C4-2B (cell line): ENCODE measurements around the gene SLC10A3.

Experiments used
- H3K27ac ChIP-seq: fragments of 450-650 bp; 2 replicates; pipeline ENCODE4 v1.5.1; 2017
- ZFX ChIP-seq: fragments of 450-650 bp; IDR thresholded peaks from 2 replicates; pipeline ENCODE4 v1.6.1; 2017
- TF ChIP-seq, protein P1 (sequence below): fragments of 450-650 bp; conservative IDR thresholded peaks from 2 replicates; pipeline ENCODE4 v1.5.1; 2017; ENCODE audit warnings: mild to moderate bottlenecking

SLC10A3 gene

DNA sequence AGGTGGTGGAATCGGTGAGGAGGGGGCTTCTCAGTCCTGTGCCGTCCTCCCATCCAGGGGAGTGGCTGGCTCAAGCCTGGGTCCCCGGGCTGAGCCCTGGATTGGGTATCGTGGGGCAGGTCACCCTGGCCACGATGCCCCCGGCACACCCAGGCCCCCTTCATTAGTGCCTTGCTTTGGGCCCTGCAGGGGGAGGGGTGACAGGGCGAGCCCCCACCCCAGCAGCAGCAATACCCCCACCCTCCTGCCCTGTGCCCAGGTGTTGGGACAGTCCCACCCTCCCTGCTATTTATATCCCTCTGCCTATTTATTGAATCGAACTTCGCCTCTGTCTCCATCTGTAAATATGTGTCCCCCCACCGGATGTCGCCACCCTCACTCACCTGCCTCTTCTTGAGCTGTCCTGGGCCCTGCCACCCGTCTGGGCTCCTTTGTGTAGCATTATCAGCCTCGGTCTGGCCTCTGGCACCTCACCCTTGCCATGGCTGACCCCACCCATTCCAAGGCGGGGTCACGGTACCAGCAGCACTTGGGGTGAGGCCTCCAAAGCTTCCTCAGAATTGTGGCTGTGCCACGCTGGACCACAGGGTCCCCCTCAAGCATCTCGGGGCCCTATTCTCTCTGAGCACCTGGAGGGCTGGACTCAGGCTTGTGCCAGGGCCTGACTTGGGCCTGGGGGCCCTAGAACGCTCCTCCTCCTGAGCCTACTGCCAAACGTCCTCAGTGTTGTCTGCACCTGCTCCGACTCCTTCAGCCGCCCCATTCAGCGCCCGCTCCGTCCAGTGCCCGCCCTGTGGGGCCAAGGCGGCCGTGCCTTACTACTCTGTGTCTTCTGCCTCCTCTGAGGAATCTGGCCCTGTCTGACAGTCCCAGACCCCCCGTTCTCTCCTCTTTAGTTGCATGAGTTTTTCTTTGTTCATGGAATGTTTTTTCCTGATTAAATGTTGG is 17.5 kb downstream of the SLC10A3 start:
- no peak overlapping the region for H3K27ac ChIP-seq
- TF ChIP-seq ZFX = no peak
- TF ChIP-seq, protein P1, sequence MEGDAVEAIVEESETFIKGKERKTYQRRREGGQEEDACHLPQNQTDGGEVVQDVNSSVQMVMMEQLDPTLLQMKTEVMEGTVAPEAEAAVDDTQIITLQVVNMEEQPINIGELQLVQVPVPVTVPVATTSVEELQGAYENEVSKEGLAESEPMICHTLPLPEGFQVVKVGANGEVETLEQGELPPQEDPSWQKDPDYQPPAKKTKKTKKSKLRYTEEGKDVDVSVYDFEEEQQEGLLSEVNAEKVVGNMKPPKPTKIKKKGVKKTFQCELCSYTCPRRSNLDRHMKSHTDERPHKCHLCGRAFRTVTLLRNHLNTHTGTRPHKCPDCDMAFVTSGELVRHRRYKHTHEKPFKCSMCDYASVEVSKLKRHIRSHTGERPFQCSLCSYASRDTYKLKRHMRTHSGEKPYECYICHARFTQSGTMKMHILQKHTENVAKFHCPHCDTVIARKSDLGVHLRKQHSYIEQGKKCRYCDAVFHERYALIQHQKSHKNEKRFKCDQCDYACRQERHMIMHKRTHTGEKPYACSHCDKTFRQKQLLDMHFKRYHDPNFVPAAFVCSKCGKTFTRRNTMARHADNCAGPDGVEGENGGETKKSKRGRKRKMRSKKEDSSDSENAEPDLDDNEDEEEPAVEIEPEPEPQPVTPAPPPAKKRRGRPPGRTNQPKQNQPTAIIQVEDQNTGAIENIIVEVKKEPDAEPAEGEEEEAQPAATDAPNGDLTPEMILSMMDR = no peak

DNA sequence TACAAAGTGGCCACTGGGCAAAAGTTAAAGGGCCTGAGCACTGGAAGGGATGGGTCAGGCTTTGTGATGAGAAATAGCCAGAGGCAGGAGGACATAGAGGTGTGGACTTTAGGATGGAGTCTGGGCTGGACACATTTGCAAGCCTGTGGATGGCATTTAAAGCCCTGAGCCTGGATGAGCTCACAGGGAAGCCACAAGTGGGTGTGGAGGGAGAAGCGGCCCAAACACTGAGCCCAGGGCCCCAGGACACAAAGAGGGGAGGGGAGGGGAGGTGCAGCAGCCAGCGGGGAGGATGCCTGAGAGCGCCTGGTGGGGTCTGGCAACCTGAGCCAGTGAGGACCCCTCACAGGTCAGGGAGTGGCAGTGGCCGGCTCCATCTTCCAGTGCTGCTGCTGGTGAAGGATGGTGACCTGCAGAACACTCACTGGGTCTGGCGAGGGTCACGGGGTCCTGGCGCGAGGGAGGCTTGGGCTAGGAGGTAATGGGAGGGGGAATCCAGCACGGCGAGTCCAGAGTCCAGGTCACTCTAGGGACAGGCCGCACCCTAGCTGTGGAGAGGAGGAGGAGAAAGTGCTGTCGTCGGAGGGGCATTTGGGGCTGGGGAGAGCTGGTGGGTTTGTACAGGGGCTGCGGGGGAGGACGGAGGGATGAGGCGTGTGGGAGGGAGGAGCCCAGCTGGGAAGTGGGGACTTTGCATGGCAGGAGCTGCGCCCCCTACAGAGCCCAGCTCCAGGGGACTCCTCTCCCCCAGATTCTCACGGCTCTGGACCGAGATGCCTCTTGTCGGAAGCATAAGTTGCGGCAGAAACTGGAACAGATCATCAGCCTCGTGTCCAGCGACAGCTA is 18.4 kb downstream of the SLC10A3 start:
- TF ChIP-seq ZFX = no peak
- TF ChIP-seq, protein P1 = no peak
- no peak overlapping the region for H3K27ac ChIP-seq

DNA sequence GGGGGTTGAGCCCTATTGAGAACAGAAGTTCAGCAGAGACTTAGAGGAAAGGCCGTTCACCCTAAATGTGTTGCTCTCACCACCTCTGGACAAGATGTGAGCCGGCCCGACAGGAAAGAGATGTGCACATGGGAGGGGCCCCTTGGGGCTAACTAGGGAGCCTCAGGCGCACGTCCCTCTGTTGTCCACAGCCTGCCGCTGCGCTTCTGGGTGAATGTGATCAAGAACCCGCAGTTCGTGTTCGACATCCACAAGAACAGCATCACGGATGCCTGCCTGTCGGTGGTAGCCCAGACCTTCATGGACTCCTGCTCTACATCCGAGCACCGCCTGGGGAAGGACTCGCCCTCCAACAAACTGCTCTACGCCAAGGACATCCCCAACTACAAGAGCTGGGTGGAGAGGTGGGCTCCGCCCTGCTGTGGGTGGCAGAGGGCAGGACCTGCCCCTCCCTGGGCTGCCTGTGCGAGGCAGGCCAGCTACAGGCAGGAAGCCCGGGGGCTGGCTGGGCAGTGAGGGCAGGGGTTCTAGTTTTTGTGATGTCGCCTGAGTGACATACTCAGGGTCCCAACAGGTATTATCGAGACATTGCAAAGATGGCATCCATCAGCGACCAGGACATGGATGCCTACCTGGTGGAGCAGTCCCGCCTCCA is 19.4 kb downstream of the SLC10A3 start:
- TF ChIP-seq, protein P1 = no peak
- no peak for TF ChIP-seq ZFX

DNA sequence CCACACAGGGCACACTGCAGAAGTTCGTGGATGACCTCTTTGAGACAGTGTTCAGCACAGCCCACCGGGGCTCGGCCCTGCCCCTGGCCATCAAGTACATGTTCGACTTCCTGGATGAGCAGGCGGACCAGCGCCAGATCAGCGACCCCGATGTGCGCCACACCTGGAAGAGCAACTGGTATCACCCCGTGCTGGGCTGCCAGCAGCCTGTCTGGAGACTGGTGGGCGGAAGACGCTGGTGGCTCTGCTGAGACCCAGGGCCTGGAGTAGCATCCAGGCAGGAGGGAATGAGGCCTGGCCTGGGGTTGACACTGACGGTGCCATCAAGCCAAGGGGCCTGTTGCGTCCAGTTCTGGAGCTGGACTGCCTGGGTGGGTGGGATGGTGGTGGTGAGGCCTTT is 20.0 kb downstream of the SLC10A3 start:
- no peak overlapping the region for H3K27ac ChIP-seq
- TF ChIP-seq ZFX = no peak
- TF ChIP-seq, protein P1 = no peak

More for the DNA sequence above, 19.4 kb downstream of the SLC10A3 start:
- no peak overlapping the region for H3K27ac ChIP-seq

DNA sequence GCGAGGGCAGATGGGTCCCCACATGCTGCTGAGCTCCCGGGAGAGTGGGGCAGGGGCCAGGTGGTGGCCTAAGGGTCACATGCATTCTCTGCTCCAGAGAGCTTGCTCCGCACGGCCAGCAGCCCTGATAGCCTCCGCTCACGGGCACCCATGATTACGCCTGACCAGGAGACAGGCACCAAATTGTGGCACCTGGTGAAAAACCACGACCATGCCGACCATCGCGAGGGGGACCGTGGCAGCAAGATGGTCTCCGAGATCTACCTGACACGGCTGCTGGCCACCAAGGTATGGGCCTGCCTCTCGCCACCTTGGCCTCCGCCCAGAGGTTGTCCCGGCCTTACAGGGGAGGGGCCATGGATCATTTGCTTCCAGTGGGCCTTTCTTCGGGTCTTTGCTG is 20.5 kb downstream of the SLC10A3 start:
- TF ChIP-seq, protein P1 = no peak
- TF ChIP-seq ZFX = no peak
- H3K27ac ChIP-seq = no peak overlapping the region

DNA sequence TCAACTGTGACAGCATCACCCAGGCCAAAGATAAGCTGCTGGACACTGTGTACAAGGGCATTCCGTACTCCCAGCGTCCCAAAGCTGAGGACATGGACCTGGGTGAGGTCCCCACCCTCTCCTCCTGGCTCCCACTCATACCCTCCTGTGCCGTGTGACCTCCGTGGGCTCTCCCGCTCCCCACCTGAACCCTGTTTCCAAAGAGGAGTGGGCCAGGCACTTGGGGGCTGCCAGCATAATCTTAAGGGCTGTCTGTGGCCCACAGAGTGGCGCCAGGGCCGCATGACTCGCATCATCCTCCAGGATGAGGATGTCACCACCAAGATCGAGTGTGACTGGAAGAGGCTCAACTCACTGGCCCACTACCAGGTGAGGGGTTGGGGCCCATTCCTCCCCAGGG is 21.3 kb downstream of the SLC10A3 start:
- TF ChIP-seq, protein P1 = no peak
- no peak for TF ChIP-seq ZFX

More for the DNA sequence above, 21.3 kb downstream of the SLC10A3 start:
- no peak overlapping the region for H3K27ac ChIP-seq
